ENCODE results near the gene CCDC187.
"Not testable (repeated sequence)": the region's sequence is repeated elsewhere in the genome, so short reads cannot be mapped to it uniquely, and the experiment has no call there.

Gene CCDC187

GRCh38 chr9:136238342-136238732, 65.6 kb downstream of the CCDC187 start:
- no peak overlapping the region for H3K4me3 ChIP-seq (replicated peaks; ENCODE audit: low read depth, low read length)
- DNase-seq (ENCODE audit: extremely low read depth, low read depth), result no peak
- TF ChIP-seq CTCF (IDR thresholded peaks at IDR 0.05; ENCODE audit: low read depth, low read length, missing control alignments), result no peak

- DNase-seq (ENCODE audit: extremely low read depth, low read depth), result no peak
- H3K4me3 ChIP-seq (replicated peaks; ENCODE audit: low read depth, low read length), result no peak overlapping the region
- TF ChIP-seq CTCF (IDR thresholded peaks at IDR 0.05; ENCODE audit: low read depth, low read length, missing control alignments), result no peak
Measured at GRCh38 chr9:136237486-136238341, 66.2 kb downstream of the CCDC187 start.

- not testable (repeated sequence) for H3K4me3 ChIP-seq (replicated peaks; ENCODE audit: low read depth, low read length); DNase-seq (ENCODE audit: extremely low read depth, low read depth)
Measured at GRCh38 chr9:136236471-136237410, 67.2 kb downstream of the CCDC187 start.

GRCh38 chr9:136235709-136236455, 68.0 kb downstream of the CCDC187 start:
- no peak overlapping the region for H3K4me3 ChIP-seq (replicated peaks; ENCODE audit: low read depth, low read length)
- DNase-seq (ENCODE audit: extremely low read depth, low read depth), result no peak
- TF ChIP-seq CTCF (IDR thresholded peaks at IDR 0.05; ENCODE audit: low read depth, low read length, missing control alignments), result no peak

GRCh38 chr9:136235171-136235570, 68.7 kb downstream of the CCDC187 start:
- no peak overlapping the region for H3K4me3 ChIP-seq (replicated peaks; ENCODE audit: low read depth, low read length)
- TF ChIP-seq CTCF (IDR thresholded peaks at IDR 0.05; ENCODE audit: low read depth, low read length, missing control alignments), result no peak
- DNase-seq (ENCODE audit: extremely low read depth, low read depth), result no peak

GRCh38 chr9:136234597-136234996, 69.3 kb downstream of the CCDC187 start:
- no peak for TF ChIP-seq CTCF (IDR thresholded peaks at IDR 0.05; ENCODE audit: low read depth, low read length, missing control alignments)
- no peak for DNase-seq (ENCODE audit: extremely low read depth, low read depth)
- H3K4me3 ChIP-seq (replicated peaks; ENCODE audit: low read depth, low read length), result no peak overlapping the region

Measured in HFF-Myc (cell line).